ENCODE results near the gene TPSAB1.

The TPSAB1 gene

GRCh38 chr16:1211451-1212268 is 28.8 kb upstream of the TPSAB1 start:
- DNase-seq: no peak

GRCh38 chr16:1212616-1213194 is 27.8 kb upstream of the TPSAB1 start:
- no peak for DNase-seq

GRCh38 chr16:1213231-1213630 is 27.3 kb upstream of the TPSAB1 start:
- DNase-seq: no peak

- no peak for DNase-seq
Observed at GRCh38 chr16:1213796-1214372, 26.6 kb upstream of the TPSAB1 start.

- no peak for DNase-seq
Observed at GRCh38 chr16:1214719-1215118, 25.8 kb upstream of the TPSAB1 start.

GRCh38 chr16:1215574-1216295 is 24.8 kb upstream of the TPSAB1 start:
- DNase-seq: no peak

GRCh38 chr16:1216296-1216619 is 24.2 kb upstream of the TPSAB1 start:
- no peak for DNase-seq

- no peak for DNase-seq
Observed at GRCh38 chr16:1216681-1217400, 23.7 kb upstream of the TPSAB1 start.

- no peak for DNase-seq
Observed at GRCh38 chr16:1217526-1217925, 23.0 kb upstream of the TPSAB1 start.

GRCh38 chr16:1218061-1218929 is 22.2 kb upstream of the TPSAB1 start:
- DNase-seq: no peak

- no peak for DNase-seq
Observed at GRCh38 chr16:1218930-1219611, 21.4 kb upstream of the TPSAB1 start.

- DNase-seq: no peak
Observed at GRCh38 chr16:1220098-1220728, 20.3 kb upstream of the TPSAB1 start.

- no peak for DNase-seq
Observed at GRCh38 chr16:1220841-1221627, 19.5 kb upstream of the TPSAB1 start.

GRCh38 chr16:1221628-1222552 is 18.6 kb upstream of the TPSAB1 start:
- DNase-seq: no peak

GRCh38 chr16:1222553-1223354 is 17.8 kb upstream of the TPSAB1 start:
- DNase-seq: no peak

- no peak for DNase-seq
Observed at GRCh38 chr16:1223355-1224214, 16.9 kb upstream of the TPSAB1 start.

GRCh38 chr16:1224558-1224957 is 15.9 kb upstream of the TPSAB1 start:
- DNase-seq: no peak

Measured in fibroblast of skin of back (primary cell).